ENCODE data around the gene HEXD.

DNA sequence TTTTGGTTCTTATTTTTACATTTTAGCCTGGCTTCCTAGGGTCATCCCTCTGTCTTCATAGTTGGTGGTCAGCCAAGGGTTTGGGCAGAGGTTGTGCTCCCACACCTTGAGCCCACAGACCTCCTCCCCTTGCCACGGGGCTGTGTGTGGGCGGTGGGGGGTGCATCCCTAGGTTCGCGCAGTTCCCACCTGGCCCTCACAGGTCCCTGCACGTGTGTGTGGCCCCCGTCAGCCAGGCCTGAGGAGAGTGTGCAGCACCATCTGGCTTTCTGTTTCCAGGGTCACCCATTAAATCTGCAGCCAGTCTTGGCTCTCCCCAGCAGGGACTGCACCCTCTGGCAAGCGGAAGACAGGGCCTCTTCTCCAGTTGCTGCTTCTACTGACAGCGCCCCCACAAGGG is 13.9 kb downstream of the HEXD start:
- TF ChIP-seq CTCF (IDR thresholded peaks at IDR 0.05): no peak
- no peak for TF ChIP-seq POLR2A (IDR thresholded peaks at IDR 0.05)
